HPDE6-E6E7 (cell line): ENCODE measurements around the gene CAPZA1.
"Not testable (repeated sequence)": the region's sequence is repeated elsewhere in the genome, so short reads cannot be mapped to it uniquely, and the experiment has no call there.

Source experiments
- DNase-seq: peaks from one replicate; pipeline ENCODE4 v3.0.0; 2011; ENCODE audit warnings: missing footprints; ENCODE audit errors: extremely low spot score

Gene CAPZA1

DNA sequence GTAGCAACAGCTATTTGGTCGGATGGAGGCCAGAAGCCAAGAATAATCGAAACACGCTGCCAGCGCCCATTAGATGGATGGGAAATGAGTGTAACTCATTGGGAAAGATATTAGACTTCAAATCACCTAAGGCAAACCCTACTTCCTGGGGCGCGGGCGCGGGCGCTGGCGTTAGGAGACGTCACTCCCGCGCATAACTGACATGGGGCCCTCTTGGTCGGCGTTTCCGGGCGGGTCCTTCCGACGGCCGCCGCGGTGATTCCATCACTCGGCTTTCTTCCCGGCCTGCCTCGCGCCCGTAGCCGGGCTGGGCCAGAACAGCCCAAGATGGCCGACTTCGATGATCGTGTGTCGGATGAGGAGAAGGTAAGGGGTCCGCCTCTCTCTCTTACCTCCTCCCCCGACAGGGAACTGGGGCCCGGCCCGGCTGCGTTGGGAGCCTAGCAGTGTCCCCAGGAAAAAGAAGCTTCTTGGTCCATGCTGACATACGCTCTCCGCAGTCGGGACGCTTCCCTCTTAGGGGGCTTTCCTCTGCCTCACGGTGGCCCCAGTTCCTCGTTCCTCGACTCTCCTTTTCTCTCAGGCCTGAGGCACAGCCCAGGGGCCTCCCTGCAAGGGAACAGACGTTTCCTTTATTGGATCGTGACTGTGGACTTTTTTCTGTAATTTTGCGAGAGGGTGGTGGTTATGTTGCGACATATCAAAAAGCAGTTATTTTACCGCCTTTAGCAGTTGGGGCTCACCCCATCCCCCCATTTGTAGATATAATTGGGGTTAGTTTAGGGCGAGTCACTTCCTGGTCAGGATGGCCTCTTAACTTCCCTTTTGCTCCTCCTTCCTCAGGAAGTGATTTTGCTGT is at the start of gene CAPZA1:
Gene CAPZA1 (plus strand): TSS at position 315 of the 859 bp plus-strand sequence. CDS start 13 bp downstream, at position 328.
- peak; percentile 90 for DNase-seq

GRCh38 chr1:112575154-112575804 is 44.4 kb upstream of the CAPZA1 start:
- peak; percentile 58 for DNase-seq

DNA sequence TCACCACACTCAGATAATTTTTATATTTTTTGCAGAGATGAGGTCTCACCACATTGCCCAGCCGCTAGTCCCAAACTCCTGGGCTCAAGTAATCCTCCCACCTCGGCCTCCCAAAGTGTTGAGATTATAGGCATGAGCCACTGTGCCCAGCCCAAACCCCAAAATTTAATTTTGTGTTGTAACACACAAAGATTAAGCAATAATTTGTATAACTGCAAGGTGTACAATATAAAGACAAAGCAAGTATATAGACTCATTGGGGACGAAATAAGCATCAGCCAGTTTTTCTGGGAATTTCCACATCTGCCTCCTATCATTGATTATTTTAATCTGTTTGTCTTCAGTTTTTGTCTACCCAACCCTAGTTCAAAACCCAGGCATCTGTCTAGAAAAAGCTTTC is 43.4 kb upstream of the CAPZA1 start:
- DNase-seq, result no peak

GRCh38 chr1:112579801-112580510 is 39.7 kb upstream of the CAPZA1 start:
- no peak for DNase-seq

GRCh38 chr1:112581586-112582192 is 37.9 kb upstream of the CAPZA1 start:
- DNase-seq, result no peak

DNA sequence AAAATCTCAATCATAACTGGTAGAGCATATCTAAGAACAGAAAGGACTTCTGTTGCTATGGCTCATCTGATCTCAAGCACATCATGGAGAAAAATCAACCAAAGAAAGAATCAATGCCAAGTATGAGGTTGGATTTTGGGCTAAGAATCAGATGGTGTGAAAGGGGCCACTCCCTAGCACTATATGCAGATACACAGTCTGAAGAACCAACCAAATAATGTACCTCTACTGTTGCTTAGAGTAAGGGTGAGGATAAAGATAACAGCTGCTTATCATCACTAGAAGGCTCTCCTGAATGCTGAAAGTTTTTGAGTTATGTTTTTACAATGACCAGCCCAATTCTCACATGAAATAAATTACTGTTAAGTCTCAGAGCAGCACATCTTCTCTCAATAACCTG is 36.3 kb upstream of the CAPZA1 start:
- DNase-seq, result no peak

DNA sequence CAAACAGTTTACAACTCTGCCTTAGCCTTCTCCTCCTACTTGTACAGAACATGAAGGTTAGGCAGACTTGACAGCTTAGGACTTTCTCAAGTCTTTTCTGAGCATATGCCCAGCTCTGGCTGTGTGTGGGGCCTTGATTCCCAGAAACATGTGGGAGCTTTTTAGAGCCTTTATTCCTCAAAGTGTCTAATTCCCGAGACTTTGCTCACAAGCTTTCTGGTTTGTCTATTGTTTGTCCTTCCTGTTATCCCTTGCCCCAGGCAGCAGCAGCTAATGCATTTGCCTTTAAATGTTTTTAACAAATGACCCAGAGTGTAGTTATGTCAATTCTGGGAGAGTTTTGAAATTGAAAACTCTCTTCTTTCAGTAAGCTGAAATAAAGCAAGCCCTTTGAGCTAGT is 29.9 kb upstream of the CAPZA1 start:
- no peak for DNase-seq

DNA sequence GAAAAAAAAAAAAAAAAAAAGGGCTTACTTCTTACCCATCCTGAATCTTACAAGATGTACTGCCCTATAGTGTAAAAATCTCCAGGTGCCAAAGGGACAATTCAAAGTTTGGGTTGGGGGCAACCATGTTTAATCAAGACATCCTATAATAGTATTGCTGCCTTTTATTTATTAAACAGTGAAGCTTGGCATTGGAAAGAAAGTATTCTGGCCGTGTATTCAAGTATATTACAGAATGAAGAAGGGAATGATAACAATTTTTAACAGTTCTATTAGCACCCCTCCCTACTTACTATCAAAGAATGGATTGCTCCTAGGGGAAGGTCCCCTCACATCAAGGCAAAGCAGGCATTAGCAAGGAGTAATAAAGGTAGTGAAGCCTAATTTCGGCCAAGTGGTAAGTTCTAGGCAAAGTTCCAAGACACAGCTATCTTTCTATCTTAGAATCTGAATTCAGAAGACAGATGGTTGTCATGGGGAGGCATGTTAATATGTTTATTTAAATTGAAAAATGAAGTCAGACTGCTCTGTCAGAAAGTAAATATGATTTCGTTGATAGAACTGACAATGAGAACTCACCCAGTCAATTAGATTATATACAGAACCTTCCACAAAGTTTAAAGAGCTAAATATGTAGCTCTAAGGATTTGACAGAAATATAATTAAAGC is 25.3 kb upstream of the CAPZA1 start:
- no peak for DNase-seq

DNA sequence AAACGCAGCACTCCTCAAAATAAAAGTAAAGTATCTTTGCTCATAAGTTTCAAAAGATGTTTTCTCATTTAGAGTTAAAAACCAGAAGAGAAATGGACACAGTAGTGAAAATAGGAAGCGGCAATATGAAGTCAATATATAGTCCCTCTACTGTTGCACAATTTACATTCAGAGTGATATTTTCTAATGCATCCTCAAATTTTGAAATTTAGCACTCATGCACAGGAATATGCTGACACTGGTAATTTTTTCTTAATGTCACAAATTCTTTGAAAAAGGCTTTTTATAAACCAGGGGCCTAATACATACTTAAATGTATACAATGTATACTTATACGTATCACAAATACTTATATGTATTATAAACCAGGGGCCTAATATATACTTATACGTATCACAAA is 20.2 kb upstream of the CAPZA1 start:
- no peak for DNase-seq

- no peak for DNase-seq
Measured at GRCh38 chr1:112603012-112603411, 16.6 kb upstream of the CAPZA1 start.

GRCh38 chr1:112603541-112603940 is 16.1 kb upstream of the CAPZA1 start:
- DNase-seq, result no peak

GRCh38 chr1:112605633-112606327 is 13.9 kb upstream of the CAPZA1 start:
- peak; percentile 63 for DNase-seq

GRCh38 chr1:112614460-112615065 is 5.1 kb upstream of the CAPZA1 start:
- no peak for DNase-seq

DNA sequence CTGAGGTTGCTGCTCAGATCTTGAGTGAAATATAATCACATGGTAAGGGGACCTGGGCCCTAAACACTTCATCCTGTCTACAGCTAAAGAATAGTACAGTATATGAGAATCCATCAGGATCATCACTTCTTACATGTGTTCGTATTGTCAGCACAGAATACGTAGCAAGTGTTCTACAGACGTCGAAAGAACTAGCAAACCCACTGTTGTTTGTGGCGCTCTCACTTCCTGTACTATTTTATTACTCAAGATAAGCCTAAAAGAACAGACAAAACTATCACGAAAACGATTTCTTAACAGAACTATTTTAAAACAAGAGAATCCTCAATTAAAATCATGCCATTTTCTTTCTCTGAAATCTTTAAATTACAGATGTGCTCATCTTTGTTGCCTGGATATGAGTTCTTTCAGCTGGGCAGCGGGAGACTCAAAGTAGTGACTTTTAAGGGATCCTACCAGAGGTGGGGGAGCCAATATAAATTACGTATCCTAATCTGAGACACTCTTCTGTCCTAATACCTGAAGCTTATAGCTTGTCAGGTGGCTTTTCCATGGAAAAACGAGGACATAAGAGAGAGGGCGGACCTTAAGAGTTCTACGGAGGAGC is 1.4 kb upstream of the CAPZA1 start:
- no peak for DNase-seq

GRCh38 chr1:112618721-112619517 is 713 bp upstream of the CAPZA1 start, which contains the start of gene ST7L:
Gene ST7L, minus strand, starts transcription at chr1:112619141. Its CDS starts 28 bp downstream, at chr1:112619113.
- no peak for DNase-seq

DNA sequence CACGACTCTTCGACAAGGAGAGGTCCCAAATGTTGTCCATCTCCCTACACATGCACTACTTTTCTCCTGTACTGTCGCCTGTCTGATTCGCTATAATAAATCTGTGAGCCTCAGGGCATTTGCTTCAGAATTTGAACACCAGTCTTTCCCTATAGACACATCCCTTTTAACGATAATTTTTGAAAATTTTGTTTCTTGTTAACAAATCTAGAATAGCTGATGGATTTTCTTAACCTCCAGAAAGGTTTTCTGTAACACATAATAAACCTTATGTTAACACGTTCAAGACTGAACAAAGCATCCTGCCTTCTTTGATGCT is 704 bp downstream of the CAPZA1 start:
- DNase-seq, result no peak

DNA sequence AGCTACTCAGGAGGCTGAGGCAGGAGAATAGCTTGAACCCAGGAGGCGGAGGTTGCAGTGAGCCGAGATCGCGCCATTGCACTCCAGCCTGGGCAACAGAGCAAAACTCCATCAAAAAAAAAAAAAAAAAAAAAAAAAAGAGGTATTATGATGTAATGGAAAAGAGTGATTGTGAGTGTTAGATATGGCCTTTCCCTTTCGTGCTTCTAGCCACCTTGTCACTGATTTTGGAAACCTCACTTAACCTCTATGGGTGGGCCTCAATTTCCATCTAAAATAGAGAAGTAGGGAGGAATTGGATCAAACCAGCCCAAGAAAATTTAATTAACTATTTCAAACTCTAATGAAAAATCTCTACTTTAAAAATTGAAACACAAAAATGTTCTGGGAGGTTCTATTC is 4.9 kb downstream of the CAPZA1 start:
- DNase-seq, result not testable (repeated sequence)

GRCh38 chr1:112625696-112626095 is 6.1 kb downstream of the CAPZA1 start:
- no peak for DNase-seq

DNA sequence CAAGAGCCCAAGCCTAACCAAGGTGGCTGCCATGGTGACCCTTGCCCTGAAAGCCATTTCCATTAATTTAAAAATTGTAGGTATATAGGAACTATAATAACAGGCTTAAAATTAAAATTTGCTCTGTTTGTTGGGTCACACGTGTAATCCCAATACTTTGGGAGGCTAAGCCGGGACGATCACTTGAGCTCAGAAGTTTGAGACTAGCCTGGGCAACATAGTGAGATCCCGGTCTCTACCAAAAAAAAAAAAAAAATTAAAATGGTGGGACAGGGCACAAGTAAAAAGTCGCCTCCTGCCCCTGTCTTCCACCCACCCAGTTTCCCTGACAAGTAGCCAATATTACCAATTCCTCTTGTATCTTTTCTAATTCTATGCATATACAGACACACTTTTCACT is 6.6 kb downstream of the CAPZA1 start:
- no peak for DNase-seq
